ENCODE results near the gene ERI3.

Gene ERI3

GRCh38 chr1:44354840-44355581 is at the start of gene ERI3:
TSS of gene ERI3 (minus strand) at chr1:44355257. CDS start at chr1:44355026, 231 bp downstream.
- DNase-seq: peak; percentile 94

- DNase-seq: no peak
Observed at GRCh38 chr1:44401256-44402228, 46.5 kb upstream of the ERI3 start.

GRCh38 chr1:44390277-44390676 is 35.2 kb upstream of the ERI3 start:
- DNase-seq: no peak

GRCh38 chr1:44389437-44389836 is 34.4 kb upstream of the ERI3 start:
- DNase-seq: no peak

GRCh38 chr1:44388551-44388950 is 33.5 kb upstream of the ERI3 start:
- no peak for DNase-seq

GRCh38 chr1:44380666-44381177 is 25.7 kb upstream of the ERI3 start:
- DNase-seq: no peak

- DNase-seq: no peak
Observed at GRCh38 chr1:44377925-44378784, 23.1 kb upstream of the ERI3 start.

- DNase-seq: no peak
Observed at GRCh38 chr1:44375547-44375946, 20.5 kb upstream of the ERI3 start.

- no peak for DNase-seq
Observed at GRCh38 chr1:44371206-44371605, 16.1 kb upstream of the ERI3 start.

- no peak for DNase-seq
Observed at GRCh38 chr1:44368471-44369151, 13.6 kb upstream of the ERI3 start.

- DNase-seq: no peak
Observed at GRCh38 chr1:44367944-44368343, 12.9 kb upstream of the ERI3 start.

GRCh38 chr1:44366371-44366975 is 11.4 kb upstream of the ERI3 start:
- DNase-seq: no peak

- no peak for DNase-seq
Observed at GRCh38 chr1:44361478-44361877, 6.4 kb upstream of the ERI3 start.

- no peak for DNase-seq
Observed at GRCh38 chr1:44359234-44359935, 4.3 kb upstream of the ERI3 start.

- DNase-seq: no peak
Observed at GRCh38 chr1:44357710-44358109, 2.7 kb upstream of the ERI3 start.

GRCh38 chr1:44355582-44356305 is 687 bp upstream of the ERI3 start:
- no peak for DNase-seq

GRCh38 chr1:44354268-44354839 is 703 bp downstream of the ERI3 start:
- no peak for DNase-seq

GRCh38 chr1:44353604-44354003 is 1.5 kb downstream of the ERI3 start:
- DNase-seq: no peak

GRCh38 chr1:44351289-44351688 is 3.8 kb downstream of the ERI3 start:
- DNase-seq: no peak

- no peak for DNase-seq
Observed at GRCh38 chr1:44348061-44348485, 7.0 kb downstream of the ERI3 start.

All from activated CD4-positive, CD25-positive, alpha-beta regulatory T cell treated with anti-CD3 and anti-CD28 coated beads, Interleukin-2, amount 50 U/mL, for 72 hours (primary cell).